Measurements from ENCODE around the gene DCAF8. TPM values are rescaled to one million over a fixed set of nuclear protein-coding genes. Genes with fewer than 3 reads are reported as not detected.
A peak's percentile ranks its signal among the peaks of the same experiment; 100 is the strongest.

DCAF8 gene
- polyA plus RNA-seq, 4 donors, result 160 to 276 (median 224) TPM

DNA sequence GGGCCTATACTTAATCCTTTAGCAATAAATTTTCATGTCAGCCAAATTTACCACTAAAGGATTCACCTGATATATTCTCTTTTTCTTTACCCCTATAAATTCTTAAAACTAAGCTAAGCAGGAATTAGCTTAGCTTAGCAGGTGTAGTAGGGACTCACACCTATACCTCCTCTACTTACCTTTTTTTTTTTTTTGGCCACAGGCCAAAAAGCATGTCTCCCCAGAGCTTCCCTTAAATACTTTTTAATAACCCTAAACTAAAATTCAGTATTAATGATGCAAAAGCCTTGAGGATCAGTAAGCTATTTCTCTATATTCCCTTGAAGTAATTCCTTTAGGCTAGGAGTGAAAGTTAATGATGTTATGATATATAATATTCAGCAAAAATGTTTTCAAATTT is 33.9 kb downstream of the DCAF8 start:
- no peak for DNase-seq (ENCODE audit: low read depth in 4 of 4, low spot score in 2 of 4)

DNA sequence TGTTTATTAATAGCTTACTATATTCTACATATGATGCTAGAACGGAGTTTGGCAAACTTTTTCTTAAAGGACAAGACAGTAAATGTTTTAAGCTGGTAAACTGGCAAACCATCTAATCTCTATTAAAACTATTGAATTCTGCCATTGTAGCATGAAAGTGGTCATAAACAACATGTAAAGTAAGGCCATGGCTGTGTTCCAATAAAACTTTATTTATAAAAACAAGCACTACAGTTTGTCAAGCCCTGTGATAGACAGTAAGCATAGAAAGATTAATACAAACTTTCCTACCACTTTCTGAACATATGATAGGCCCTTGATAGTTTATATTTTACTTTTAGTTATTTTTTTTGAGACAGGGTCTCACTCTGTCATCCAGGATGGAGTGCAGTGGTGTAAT is 34.8 kb downstream of the DCAF8 start:
- no peak for DNase-seq (ENCODE audit: low read depth in 4 of 4, low spot score in 2 of 4)

DNA sequence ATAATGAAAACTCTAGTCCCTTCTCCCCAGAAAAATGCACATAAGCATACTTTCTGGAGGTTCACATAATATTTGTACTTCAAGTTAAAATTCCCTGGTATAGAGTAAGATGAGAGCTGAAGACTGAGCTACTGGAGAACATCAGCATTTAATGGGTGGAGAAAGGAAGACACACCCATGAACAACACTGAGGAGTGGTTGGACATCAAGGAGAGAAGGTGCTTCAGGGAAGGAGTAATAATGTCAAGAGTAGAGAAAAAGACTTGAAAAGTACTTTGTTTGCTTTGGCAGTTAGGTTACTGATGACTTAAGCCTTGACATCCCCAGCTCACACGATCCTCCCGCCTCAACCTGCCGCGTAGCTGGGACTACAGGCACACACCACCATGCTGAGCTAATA is 35.3 kb downstream of the DCAF8 start:
- no peak for DNase-seq (ENCODE audit: low read depth in 4 of 4, low spot score in 2 of 4)

DNA sequence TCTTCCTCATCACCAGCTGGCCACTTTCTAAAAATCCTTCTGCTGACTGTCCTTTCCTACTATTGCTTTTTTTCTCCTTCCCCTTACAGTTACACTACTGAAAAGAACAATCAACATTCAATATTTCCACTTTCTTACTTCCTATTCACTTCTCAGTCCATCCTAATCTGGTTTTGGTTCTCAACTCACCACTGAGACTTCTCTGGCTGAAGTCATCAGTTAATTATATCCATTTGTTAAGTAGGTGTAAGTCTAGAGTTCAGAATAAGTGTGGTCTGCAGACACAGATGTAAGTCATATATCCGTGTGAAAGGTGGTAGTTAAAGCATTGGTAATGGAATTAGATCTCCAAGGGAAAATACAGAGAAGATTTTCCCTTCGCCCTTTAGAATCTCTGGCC is 35.7 kb downstream of the DCAF8 start:
- DNase-seq (ENCODE audit: low read depth in 4 of 4, low spot score in 2 of 4), result no peak

DNA sequence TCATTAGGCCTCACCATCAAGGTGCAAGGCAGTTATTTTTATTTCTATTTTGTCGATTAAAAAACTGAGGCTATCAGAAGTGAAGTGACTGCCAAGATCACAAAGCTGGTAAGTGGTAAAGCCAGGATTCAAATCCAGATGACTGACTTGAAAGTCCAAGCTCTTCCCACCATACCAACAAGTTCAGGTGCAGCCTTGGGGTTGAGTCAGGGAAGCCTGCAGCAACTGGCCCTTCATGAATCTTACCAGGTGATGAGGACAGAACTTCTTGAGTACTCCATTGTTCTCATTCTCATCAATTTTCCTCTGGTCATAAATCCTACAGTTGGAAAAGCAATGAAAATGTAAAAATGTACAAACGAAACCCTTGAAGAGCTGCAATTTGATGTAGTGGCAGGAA is 37.0 kb downstream of the DCAF8 start:
- DNase-seq (ENCODE audit: low read depth in 4 of 4, low spot score in 2 of 4), result no peak

DNA sequence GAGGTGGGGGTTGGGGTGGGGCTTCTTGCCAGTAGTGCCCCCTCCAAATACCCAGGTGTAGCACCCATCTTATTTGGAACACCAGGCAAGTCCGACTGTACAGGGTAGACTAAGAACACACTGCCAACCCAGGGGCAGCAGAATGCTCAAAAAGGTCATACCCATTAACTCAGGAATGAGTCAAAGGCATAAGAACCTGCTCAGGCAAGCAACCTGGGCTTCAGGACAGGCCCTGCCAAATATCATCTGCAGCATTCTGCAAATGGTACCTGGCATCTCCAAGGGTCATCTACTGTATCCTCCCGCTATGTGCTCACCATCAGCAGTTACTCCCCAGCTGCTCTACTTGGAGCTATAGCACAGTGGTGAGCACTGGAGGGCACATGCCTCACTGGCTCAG is 37.7 kb downstream of the DCAF8 start:
- no peak for DNase-seq (ENCODE audit: low read depth in 4 of 4, low spot score in 2 of 4)

DNA sequence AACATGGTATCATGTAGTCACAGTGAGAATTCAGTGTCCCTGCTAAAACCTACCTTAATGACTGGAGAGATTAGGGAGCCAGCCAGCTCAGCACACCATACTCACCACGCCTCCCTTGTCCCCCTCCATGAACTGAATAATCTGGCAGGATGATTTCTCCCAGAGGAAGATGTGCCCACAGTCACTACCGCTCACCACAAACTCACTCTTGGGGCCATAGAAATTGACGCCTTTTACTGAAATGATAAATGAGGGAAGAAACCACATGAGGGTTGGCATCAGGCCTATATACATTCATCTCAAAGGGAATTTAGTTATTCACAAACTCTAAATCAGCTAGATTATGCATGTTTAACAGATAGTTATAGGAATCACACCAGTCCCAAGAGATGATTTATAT is 39.8 kb downstream of the DCAF8 start:
- no peak for DNase-seq (ENCODE audit: low read depth in 4 of 4, low spot score in 2 of 4)

DNA sequence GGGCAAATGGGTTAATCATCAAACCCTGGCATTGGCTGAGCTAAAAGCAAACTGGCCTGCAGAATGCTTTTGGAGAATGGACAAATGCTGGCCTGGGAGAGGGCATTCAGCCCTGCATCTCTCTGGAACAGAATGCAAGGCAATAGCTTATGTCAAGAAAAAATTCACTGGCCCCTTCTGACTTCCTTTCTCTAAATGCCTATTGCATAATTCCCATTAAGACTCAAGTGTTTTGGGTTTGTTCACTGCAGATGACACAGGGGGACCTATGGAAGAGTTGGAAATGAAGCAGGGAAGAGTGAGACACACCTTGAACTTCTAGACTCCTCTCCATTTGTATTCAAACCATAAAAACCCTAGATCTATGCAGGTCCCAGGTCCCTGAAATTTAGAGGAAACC is 41.3 kb downstream of the DCAF8 start:
- no peak for DNase-seq (ENCODE audit: low read depth in 4 of 4, low spot score in 2 of 4)

DNA sequence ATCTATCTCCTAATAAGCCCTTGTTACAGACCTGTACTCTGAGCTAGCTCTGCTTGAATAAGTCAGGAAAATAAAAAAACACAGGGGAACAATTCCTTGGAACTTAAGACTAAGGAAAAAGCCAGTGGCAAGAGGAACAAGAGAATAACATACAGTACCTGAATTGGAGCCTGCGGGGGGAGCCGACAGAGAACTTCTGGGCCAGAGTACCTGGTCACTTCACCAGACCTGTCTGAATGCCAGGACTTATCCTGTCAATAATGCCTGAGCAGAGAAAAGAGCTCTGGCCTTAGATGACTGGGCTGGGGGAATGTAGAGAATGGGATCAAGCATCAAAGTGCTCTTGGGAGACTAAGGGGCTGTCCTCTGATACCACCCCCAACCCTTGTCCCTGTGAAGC is 42.0 kb downstream of the DCAF8 start:
- no peak for DNase-seq (ENCODE audit: low read depth in 4 of 4, low spot score in 2 of 4)

DNA sequence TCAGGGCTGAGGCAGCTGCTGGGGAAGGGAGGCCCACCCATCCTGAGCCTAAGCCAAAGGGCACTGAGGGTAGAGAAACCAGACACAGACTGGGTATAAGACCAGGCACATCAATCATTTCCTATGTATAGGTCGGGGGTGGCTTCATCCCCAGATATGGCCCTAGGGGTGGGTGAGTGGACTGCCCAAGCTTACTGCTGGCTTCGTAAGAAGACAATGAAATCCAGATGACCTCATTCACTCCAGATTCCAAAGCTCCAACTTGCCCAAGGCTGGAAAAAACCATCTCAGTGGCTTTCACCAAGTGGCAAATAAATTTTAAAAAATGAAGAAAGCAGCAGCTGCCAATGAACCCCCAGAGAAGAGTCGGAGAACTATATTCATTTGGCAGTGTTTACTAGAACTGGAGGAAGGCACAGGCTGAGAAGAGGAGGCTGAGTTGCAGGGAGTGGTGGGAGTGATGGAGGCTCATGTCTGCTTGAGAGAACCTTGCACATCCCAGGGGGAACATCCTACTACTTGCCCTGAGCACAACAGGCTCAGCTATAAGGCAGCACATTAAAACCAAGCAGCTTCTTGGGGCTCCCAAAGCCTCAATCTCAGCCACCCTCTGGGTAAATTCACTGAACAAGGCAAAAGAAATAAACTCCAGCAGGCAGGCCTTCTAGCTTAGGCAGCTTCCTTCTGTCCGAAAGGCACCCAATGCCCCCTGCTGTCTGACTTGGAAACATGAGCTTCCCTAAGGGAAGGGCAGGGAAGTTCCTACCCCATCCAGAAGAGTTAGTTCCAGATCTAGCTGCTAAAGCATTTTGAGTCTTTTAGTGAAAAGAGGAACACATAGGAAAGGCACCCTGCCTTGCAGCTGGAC is 43.1 kb downstream of the DCAF8 start:
- DNase-seq (ENCODE audit: low read depth in 4 of 4, low spot score in 2 of 4), result peak in 2 of 4 donors; percentile 16 to 31

DNA sequence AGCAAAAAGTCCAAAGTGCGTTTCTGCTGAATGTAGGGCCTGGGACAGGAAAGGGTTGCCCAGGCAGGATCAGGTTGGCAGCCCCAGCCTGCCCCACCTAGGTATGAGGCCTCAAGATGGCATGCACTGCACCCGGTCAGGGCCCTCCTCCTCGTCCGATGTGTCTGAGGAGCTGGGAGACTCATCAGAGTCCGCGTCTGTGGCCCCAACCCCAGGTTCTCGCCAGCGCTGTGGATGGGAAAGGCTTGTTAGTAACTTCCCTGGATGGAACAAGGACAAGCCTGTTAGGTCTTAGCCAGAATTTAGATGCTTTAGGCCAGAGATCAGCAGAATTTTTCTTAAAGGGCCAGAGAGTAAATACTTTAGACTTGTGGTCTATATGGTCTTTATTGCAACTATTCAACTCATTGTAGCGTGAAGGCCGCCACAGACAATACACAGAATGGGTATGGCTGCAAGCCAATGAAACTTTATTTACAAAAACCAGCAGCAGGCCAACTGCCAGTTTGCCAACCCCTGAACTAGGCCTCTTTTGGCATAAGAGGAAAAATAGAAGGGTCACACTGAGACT is 44.8 kb downstream of the DCAF8 start:
- no peak for DNase-seq (ENCODE audit: low read depth in 4 of 4, low spot score in 2 of 4)

DNA sequence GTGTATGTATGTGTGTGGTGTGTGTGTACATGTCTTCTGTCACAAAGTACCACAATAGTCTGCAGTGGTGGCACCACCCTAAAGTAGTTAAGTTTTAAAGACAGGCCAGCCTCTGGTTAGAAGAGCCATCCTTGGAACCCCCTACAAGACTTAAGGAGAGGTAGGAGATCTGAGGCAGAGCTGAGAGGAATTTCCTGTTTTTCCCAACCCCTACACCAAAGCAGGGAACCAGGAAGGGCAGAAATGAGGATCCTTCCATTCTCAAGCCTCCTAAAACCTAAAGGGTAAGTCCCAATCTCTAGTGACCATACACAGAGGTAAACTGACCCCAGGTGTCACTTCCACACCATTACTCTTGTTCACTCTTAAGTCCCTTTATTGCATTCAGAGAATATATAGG is 46.0 kb downstream of the DCAF8 start:
- no peak for DNase-seq (ENCODE audit: low read depth in 4 of 4, low spot score in 2 of 4)

DNA sequence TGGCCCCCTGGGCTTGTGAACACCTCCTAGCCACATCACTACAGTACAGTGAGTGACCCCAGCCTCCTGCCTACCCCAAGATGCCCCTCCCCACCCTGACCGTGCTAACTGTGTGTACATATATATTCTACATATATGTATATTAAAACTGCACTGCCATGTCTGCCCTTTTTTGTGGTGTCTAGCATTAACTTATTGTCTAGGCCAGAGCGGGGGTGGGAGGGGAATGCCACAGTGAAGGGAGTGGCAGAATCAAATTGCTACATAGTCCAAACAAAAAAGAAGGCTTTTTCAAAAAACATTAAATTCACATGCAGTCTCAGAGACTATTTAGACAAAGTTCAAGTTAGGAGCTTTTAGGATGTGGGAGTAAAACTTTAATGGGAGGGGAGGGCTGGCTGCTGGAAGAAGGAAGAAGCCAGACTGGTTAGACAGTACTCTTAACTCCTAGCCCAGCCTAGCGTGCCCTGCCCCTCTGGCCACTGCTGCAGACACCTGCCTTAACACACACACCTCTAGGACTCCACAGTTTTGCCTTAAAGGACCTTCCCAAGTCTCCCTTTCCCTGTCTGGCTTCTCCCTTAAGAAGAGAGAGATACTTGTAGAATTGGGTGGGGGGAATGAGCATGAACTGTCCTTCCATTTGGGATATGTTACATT is 47.7 kb downstream of the DCAF8 start:
- no peak for DNase-seq (ENCODE audit: low read depth in 4 of 4, low spot score in 2 of 4)

DNA sequence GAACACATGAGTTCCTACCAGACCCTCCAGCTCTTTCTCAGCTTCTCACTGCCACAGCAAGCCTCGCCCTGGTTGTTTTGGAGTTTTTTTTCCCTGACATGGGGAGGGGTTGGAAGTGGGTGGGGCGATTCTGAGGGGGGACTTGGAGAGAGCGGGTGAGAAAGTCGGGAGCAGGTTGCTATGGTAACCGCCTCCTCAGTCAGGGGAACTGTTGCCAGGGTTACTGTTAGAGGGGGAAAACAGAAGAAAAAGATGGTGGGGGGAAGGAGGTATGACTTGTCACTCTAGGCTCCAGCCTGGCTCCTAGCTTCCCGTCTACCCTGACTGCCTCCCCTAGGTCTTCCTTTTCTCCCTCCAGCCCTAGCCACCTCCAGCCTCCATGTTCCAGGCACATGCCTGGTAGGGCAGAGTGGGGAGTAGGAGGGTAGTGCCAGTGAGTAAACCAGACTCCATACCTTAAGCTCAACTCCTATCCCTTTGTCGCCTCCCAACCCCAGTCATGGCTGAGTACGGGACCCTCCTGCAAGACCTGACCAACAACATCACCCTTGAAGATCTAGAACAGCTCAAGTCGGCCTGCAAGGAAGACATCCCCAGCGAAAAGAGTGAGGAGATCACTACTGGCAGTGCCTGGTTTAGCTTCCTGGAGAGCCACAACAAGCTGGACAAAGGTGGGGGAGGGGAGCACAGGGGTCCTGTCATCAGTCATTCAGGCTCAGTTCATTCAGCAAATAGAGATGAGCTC is 51.1 kb downstream of the DCAF8 start:
- no peak for DNase-seq (ENCODE audit: low read depth in 4 of 4, low spot score in 2 of 4)

DNA sequence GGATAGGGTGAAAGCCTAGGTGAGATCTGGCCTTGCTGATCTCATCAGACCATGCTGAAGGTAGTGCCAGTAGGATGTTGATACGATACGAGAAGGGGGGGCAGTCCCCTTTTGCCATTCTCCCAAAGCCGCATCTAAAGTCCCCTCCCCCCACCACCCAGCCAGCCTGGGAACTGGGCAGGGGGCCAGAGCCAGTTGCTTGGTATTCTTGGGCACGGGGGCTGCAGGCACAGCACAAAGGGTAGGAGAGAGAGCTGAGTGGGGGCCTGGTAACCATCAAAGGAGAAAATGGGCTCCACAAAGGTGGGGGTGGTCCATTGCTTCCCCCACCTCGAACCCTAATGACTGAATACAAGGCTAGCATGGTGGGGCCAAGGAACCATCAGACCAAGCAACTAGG is 51.8 kb downstream of the DCAF8 start:
- DNase-seq (ENCODE audit: low read depth in 4 of 4, low spot score in 2 of 4), result no peak

DNA sequence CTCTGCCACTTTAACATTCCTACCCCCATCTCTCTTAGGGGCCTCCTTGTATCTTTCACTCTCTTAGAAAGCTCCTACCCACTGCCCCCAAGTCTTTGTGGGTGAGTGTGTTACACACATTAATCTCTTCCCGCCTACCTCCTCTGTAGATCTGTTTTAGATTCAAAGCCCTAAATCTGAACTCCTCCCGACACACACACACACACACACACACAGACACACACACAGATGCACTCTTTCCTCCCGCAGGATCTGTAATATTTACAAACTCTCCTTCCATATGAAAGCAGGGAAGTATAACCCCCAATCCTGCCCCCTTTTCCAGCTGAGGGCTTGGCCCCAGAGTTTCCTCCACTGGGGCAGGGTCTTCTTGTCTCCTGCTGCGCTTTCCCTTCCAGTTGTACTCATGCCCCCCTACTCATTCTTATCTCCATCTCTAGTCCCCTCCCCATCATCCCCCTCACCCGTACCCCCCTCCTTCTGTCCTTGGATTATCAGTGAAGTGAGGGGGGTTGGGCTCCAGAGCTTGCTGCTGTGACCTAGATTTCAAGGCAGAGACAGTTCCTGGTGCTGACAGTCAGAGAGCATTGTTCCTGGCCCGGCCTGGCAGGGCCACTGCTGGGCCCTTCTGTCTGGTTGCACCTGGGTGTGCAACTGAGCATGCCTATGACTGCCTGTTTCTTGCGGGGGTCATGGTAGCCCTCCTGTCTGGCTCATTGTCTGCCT is 52.9 kb downstream of the DCAF8 start:
- DNase-seq (ENCODE audit: low read depth in 4 of 4, low spot score in 2 of 4), result no peak

DNA sequence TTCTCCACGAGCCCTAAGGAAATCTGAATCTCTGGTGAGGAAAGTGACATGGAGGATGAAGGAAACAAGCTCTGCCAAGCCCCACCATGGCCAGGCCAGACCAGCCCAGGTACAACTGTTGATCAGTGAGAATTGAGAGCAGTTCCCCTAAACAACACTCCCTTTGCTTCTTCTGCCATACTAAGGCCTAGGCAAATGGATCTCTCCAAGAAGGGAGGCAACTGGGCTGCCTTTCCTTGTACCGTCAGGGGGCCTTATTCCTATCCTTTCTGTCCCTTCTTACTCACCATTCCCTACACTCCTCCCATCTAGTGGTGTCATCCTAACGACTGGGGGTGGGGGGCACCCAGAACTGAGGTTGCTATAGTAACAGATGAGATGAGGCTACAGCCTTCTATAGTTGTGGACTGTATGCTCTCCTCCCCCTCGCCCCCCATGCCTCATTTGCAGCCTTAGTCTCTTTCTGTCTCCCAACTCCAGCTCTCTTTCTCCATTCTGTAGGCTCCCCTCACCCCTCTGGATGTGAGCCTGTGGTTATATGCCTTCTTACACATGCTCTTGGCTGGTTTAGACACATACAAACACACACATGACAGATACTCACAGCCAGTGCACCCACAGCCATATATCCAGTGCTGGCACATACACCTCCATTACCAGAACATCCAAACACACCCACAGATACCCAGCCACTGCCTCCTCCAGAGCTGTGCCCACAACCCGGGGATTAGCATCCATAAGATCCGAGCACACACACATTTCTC is 53.6 kb downstream of the DCAF8 start:
- DNase-seq (ENCODE audit: low read depth in 4 of 4, low spot score in 2 of 4), result no peak

DNA sequence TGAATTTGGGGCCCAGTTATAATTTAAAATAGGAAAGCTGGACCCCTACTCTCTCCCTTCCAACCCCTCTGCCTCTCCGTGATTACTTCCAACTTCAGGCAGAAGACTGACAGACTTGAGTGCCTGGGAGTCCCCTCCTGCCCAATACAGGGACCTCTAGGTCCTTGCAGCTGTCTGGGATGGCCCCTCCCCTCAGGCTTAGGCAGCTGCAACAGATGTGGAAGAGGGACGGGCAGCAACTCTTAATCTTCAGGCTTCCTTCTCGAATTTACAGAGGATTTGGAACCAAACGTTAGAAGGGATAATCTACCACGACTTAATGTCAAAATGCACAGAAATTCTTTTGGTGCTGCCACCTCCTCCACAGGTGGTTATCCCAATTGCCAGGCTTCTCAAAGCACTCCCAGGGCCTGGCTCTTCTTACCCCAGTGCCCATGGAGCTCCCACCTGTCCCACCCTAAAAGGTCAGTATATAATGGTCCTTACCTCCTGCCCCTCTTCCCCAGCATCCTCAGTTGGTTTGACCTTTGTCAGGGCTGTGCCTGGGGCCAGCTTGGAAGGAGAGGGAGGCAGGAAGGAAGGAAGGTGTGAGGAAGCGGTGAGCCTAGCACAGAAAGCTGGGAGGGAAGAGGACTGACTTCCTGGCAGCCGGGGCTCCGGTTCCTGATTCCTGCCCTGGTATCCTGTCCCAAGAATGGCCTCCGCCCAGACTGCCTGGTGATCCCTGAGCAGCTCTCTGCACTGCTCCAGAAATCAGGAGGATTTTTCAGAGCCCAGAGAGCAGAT is 54.4 kb downstream of the DCAF8 start:
- DNase-seq (ENCODE audit: low read depth in 4 of 4, low spot score in 2 of 4), result no peak

DNA sequence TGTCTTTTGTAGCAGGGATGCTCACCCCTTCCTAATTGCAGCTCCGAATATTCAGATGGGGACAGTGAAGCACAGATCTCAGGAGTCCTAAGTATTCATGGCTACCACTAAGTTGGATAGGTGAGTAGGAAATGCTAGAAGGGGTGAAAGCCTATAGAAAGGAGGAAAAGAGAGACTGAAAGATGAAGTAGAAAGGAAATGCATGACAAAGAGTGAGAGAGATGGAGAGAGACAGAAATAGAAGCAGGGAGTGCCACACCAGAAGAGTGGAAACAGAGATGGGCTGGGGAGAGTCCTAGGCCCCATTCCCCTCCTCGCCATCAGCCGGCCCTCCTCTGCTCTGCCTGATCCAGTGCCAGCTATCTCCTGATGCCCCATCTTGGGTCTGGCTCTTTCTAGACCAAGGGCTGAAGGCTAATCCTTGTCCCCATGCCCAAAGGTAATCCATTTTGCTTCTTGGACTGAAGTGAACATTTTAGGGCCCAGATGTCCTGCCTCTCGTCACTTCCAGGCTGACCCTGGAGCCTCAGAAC is 55.2 kb downstream of the DCAF8 start:
- no peak for DNase-seq (ENCODE audit: low read depth in 4 of 4, low spot score in 2 of 4)
